Urothelium cell line (cell line): Measurements from ENCODE around the gene CAMK2A.

ENCODE experiments used
- DNase-seq: peaks from one replicate; pipeline ENCODE4 v3.0.0; 2011; ENCODE audit warnings: low spot score, mixed read lengths
- FAIRE-seq: peaks from 2 replicates; lab custom pipeline; 2011; peaks lifted over from hg19 to GRCh38; lab: Jason Lieb, UNC

CAMK2A gene

DNA sequence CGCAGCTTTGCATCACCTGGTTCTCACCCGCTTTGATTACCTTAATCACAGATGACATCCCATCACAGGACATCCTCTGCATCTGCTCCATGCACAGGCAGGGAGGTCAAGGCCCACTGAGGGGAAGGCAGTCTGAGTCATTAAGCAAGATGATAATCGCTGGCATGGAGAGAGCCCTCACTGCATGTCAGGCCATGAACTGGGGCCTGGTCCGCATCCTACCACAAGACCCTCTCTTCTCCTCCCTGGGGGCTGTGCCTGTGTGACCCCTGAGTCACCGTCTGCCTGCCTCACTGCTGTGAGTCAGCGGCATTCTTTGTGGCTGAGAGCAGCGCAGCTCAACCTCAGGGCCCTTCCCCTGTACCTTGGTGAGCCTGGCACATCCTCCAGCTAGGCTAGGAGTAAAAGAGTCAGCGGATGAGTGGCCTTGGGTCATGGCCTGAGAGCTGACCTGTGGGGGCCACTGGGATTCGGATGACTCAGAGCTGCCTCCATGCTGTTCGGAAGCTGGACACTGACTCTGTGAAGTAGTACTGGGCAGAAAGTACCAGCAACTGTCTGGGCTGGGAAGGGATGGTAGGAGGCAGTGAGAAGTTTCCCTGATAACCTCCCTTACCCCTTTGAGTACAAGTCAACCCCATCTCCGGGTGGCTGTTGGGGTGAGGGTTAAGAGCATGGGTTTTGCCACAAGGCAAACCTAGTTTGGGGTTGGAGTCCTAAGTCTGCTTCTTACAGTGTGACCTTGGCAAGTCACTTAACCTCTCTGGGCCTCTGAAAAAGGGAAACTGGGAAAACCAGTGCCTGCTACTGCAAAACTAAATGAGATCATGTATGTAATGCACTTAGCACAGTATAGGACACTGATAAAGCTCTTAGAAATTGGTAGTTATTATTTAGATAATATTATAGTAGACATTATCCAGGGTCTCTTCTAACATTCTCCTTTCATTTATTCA lies 27.8 kb upstream of the CAMK2A start:
- peak; percentile 97 for FAIRE-seq
- peak; percentile 96 for DNase-seq

DNA sequence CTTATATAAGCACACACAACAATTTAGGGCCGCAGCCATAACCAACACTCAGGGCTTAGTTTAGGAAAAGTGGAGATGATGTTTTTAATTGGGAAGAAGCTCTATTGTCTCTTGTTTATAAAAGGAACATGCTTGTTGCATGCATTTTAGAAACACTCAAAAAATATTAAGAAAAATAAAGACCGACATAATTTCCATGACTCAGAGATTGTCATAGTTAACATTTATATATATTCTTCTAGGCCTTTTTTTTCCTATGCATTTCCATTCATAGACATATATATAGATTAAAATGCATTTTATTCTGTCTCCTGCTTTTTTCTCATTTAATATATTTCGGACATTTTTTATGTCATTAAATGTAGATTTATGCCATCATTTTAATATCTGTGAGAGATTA lies 26.7 kb upstream of the CAMK2A start:
- FAIRE-seq = no peak

DNA sequence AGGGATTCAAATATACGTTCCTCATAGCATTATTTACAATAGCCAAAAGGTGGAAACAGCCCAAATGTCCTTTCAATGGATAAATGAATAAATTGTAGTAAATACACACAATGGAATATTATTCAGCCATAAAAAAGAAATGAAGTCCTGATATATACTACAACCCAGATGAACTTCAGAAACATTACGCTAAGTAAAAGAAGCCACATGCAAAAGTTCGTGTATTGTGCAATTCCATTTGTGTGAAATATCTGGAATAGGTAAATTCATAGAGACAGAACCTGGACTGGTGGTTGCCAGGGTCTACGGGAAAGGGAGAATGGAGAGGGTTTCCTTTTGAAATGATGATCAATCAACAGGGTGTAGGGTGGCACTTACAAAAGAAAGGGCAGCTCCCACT lies 25.7 kb upstream of the CAMK2A start:
- DNase-seq = no peak
- FAIRE-seq = no peak

More for the DNA sequence above, 26.7 kb upstream of the CAMK2A start:
- DNase-seq = no peak

DNA sequence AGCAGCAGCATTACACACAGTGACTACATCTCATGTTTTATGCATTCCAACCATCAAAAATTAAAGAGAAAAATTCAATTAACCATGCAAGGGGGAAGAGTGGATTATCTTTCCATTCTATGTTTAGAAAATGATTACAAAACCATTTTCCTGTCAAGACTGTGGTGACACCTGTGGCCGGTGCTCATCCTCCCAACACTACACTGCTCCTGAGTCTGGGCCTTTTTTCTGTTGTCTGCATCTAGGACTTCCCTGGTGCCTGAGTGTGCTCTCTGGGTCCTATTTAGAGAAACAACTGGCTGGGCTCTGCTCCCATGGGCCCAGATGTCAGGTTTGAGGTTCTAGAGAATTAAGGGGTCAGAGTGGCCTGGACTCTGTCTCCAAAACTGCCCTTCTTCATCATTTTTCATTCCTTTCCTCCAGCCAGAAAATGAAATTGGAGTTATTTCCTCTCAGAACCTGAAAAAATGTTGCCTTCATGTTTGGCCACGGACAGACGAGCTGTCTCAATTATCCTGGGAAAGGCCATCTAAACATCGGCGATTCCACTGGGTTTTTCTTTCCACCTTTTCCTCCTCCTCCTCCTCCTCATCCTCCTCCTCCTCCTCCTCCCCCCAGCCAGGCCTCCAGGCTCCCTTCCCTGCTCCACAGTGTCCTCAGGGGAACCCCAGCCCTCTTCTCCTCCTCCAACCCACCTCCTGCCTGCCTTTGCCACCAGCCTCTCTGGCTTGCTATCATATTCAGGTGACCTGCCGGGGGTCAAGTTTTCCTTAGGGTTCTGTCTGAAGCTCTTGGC lies 24.5 kb upstream of the CAMK2A start:
- DNase-seq (no peak), FAIRE-seq (no peak)

DNA sequence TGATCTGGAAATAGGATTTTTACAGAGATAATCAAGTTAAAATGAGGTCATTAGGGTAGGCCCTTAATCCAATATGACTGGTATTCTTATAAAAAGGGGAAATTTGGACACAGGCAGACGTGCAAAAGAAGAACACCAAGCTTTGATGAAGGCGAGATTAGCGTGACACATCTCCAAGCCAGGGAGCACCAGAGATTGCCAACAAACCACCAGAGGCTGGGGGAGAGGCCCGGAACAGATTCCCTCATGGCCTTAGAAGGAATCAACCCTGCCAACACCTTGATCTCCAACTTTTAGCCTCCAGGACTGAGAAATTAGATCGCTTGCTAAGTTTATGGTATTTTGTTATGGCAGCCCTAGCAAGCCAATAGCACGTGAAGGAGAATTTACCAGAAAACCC lies 23.9 kb upstream of the CAMK2A start:
- DNase-seq (no peak), FAIRE-seq (no peak)

DNA sequence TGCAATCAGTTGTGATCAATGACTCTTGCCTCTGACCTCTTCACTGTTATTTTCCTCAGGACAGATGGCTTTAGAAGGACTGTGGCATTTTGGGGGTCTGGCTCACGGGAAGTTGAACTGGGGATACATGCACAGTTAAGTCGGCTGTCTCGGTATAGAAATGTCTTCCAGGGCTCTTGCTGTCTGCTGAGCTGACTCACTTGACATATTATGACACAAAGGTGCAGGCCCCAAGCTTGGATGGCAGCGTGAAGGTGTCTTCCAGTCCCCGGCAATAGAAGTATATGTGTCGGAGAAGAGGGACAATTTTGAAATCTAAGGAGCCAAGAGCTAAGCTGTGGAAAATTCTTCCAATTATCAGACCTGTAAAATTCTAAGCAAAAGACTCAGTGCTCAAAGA lies 22.9 kb upstream of the CAMK2A start:
- DNase-seq (no peak), FAIRE-seq (peak; percentile 35)

DNA sequence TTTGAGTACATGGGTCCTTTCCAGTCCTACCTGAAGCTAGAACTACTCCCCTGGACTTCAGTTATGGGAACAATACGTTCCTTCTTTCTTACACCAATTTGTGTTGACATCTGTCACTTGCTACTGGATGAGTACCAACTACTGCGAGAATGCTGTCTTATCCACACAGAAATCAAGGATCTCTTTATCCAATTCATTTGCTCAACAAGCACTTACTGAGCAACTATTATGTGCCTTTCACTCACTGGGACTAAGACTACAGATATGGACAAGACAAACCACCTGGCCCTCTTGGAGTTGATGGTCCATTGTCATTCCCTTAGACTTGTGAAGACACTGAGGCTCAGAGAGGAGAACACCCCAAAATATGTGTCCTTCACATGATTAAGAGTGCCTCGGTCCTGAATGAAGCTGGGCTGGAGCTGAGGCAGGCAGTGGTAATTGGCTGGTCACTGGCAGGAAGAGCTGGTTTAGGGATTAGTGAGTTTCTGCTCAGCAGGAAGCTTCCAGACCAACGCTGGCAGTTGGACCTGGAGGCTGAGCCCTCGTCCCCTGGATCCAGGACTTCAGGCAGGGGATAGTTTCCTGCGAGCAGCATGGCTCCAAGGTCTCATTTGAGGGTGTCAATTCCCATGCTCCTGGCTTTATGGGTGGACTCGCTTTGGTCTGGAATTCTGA lies 21.6 kb upstream of the CAMK2A start:
- DNase-seq (no peak), FAIRE-seq (no peak)

DNA sequence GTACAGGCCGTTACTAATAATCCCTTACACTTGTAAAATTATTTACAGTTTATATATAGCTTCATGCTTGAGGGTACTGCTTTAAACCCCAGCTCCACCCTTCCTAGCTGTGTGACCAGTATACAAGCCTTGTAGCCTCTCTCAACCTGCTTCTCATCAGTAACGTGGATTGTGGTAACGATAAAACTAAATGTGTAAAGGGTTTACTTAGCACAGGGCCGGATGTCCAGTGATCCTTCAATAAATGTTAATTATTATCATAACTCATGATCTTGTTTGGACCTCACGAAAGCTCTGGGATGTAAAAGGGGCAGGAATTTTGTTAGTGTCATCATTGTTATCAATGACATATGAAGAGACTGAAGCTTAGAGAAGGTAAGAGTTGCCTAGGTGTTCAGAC lies 20.7 kb upstream of the CAMK2A start:
- no peak for DNase-seq
- FAIRE-seq = no peak

DNA sequence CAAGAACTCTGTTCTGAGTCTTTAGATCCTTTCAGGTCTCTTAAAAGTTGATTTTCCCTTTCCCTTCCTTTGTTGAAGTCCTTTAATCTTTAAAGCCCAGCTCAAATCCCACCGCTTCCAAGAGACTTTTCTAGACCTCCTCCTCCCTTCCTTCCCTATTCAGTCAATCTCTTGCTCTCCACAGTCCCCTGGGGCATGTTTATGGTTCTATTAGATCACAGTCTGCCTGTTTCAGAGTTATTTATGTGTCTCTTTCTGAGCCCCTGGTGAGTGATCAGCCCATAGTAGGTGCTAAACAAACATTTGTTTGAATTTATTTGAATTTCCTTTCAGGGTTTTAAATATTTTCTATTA lies 20.3 kb upstream of the CAMK2A start:
- no peak for FAIRE-seq
- no peak for DNase-seq

DNA sequence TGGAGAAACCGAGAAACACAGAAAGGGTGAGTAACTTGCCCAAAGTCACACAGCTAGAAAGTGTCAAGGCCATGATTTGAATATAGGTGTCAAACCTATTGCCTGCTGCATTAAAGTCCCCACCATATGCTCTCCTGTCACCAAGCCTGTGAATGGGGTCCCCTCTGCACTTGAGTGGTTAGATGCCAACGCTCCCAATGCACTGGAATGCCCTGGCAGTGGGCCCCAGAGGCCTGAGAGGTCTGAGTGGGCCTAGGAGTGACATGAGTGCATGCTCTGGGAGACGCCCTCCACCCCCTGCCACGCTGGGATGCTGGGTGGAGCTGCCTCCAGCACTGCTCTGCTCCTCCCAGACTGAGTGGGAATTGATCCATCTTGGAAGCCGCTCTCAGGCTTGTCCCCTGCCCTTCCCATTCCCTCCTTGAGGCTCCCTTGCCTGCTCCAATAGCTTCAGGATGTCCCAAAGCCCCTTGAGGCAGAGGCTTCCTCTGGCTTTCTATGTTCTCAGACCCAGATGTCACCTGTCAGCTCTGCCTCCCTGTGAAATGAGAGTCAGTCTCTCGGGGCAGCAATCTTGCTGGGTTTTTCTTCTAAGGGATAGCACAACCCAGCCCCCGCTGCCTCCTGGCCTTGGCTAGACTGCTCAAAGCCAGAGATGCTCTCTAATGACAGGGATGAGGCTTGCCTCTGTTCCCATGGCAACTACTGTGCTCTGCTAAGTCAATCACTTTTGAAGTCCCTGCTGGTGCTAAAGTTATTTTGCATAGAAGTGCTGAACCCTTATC lies 19.7 kb upstream of the CAMK2A start:
- DNase-seq = no peak

DNA sequence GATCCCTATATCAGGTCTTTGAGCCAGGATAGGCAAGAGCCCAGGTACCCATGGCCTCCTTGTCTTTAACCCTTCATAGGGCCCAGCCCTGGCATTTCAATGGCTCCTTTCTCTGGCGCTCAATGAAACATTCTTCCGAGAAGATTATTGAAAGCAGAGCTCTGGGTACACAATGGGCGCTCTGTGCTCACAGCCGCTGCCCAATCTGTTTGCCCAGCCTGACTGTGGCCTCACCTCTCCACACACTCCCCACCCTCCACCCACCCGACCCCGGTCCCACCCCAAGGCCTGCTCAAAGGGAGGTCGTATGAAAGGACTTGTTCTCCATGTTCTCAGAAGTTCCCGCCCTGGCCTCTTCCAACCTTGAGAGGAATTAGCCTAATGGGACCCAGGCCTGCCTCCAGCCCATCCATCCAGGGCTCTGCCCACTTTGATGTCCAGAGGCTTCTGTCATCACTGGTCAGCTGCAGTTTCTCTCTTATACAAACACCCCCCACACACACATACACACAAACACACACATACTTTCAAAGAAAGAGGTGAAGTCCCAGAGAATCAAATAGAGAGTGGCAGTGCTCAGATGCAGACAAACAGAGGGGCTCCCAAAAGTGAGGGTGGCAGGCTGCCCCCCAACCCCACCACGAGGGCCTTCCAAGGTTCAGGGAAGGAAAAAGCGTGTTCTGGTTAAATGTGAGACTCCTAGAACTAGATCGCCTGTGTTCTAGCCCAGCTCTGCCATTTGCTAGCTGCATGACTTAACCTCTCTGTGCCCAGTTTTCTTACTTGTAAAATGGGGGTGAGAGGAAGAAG lies 18.2 kb upstream of the CAMK2A start:
- DNase-seq (no peak), FAIRE-seq (no peak)

More for the DNA sequence above, 19.7 kb upstream of the CAMK2A start:
- FAIRE-seq = no peak

DNA sequence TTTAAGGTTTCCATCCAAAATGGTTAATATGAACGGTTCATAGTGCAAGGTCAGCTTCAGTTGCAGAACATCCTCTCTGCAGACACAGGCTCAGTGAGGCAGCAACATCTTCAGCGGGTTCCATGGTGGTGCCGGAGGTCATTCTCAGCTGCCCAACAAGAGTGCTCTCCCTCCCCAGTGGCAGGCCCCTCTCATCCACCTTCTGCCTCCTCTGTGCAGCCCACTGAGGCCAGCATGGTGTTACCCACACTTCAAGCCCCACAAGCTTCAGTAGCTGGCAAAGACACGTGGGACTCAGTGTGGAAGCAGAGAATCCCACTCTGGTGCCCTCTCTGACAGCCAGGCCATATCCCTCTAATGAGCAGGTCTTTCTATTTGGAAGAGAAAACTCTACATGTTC lies 17.2 kb upstream of the CAMK2A start:
- no peak for FAIRE-seq
- no peak for DNase-seq

DNA sequence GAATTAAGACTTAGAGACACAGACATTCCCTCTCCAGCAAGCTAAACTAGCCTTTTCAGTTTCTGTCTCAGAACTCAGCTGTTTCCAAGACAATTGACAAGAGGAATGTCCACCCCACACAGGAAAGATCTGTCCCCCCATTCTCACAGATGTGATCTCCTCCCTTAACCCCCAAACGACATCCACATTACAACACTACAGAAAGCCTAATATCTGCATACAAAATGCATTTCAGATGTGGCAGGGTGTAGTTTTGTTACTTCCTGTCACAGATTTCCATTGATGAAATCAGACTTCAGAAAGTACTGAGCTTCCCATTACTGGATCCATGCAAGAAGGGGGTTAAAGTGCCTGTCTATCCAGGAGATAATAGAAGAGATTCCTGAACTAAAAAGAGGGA lies 16.0 kb upstream of the CAMK2A start:
- DNase-seq (no peak), FAIRE-seq (peak; percentile 30)

DNA sequence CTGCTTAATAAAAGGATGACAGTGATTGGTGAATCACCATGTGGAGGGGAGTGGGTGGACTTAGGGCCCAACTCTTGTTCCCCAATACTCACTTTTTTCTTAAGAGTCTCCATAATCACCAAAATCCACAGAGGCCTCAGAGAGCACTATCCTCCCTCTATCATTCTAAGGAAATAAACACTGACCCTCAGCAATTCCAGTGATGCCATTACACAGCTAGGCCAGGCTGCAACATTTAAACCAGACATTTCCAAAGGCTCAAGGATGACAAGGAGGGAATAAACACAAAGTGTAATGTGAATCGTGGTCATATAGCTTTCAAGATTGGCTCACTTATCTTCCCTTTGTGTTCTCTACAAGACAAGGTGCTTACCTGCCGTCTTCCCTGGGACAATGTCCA lies 15.5 kb upstream of the CAMK2A start:
- FAIRE-seq (no peak), DNase-seq (no peak)

DNA sequence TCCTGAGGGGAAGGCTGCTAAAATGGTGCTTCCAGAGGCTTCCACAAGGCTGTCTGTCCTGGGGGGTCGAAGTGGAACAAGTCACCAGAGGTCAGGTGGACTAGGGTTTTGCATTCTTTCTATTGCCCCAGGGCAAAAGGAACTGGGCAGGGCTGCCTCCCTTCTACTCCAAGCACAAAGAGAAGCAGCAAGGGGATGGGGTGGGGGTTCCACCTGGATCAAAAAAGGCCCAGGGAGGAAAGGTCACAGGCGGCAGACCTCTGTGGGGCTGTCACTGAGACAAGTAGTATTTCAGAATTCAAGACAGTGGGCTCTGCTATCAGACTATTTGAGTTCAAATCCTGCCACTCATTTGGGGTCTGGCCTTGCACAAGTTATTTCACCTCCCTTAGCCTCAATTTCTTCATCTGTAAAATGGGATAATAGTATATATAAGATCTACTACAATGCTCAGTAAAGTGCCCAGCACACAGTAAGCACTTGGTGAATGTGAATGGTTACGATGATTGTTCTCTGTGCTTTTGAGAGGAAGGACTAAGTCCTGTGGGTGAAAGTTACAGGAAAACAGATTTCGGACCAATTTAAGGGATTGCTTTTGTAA lies 15.0 kb upstream of the CAMK2A start:
- no peak for DNase-seq
- FAIRE-seq = no peak

DNA sequence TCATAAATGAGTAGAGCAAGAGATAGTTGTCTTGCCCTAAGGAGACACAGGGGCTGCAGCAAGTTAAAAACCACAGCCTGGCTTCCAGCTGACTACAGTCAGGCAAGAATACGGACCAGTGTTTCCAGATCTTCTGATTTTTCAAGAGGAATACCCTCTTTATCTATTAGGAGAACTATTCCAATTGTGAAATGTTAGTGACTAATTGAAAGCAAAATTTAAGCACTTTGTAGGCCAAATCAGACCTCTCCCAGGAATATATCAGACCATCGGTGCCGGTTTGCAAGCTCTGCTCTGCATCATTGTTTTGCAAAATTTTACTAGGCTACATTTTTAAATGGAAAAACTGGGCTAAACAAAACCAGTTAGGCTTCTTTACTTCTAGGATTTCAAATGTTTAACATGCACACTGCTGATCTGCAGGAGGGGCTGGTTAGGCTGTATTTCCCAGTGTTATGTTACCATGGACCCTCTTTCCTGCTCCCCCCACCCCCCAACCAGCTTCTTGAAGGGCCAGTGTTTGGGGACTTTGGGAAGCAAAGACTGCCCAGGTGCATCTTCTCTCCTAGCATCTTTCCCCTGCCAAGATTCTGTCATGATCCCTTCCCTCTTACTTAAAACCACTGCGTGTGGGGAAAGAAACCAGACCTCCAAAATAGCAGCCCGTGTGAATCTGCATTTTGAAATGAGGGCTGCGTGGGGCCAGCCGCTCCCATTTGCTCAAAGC lies 14.2 kb upstream of the CAMK2A start:
- FAIRE-seq (no peak), DNase-seq (no peak)

DNA sequence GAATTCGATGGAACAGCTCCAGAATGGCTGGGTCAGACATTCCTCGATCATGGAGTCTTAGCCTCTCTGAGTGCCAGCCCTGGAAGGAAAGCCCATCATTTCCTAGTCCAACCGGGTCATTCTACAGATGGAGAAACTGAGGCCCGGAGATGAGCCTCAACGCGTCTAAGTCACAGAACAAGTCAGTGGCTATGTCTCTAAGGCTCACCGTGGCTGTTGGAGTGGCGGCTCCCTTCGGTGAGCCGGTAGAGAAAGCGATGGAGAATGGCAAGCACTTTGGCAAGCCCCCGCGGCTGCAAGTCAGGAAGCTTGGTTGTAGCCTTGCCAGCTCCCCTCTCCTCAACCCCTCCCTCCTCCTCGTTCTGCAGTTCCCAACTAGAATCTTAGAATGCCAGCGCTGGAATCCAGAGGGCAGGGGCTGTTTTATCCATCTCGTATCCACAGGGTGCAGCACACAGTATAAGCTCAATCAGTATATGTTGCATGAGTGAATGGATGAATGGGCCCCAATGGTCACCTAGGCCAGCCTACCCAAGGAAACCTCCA lies 13.6 kb upstream of the CAMK2A start:
- FAIRE-seq = no peak
- DNase-seq = no peak

DNA sequence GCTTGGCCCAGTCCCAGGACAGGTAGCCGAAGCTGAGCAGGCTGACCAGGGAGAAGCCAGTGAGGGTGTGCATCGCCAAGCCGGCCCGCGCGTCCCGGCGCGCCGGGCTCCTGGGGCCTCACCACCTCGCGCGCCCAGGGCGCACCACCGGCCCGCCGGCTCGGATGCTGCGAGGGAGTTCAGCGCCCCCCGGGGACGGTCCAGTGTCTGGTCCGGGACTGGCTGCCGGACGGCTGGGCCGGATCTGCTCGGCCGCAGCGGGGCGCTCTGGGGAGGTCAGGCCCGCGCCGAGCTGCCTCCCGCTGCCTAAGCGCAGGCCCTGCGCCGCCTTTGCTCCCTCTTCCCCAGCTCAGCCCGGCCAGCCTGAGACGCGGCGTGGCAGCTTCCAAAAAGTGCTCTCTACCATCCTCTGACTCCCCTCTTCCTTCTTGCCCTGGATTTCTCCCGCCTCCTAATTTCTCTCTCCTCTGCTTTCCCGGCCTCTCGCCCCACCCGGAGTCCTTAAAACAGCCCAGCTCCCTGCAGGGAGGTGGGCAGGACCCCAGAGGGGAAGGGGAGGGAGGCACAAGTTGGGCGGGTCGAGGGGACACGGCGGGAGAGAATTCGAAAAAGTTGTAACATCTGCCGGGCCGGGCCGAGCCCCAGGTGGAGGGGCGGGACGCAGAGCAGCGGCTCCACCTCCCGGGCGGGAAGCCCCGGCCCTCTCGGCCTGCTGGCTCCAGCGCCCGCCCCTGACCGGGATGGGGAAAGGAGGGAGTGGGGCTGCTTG lies 12.9 kb upstream of the CAMK2A start, which contains the start of gene ARSI:
TSS of gene ARSI (minus strand) at position 605 of the 769 bp plus-strand sequence. CDS start at position 73, 532 bp downstream.
- FAIRE-seq (no peak), DNase-seq (peak; percentile 91)
